Right lobe of liver (tissue), 4 donors: Measurements from ENCODE around the gene DIPK1A.

ENCODE experiments used
- CTCF ChIP-seq, 4 donors: fragments of 200-600 bp in 3 of 4; fragments of 450-650 bp in 1 of 4; IDR thresholded peaks; one replicate each; pipeline versions ENCODE4 v1.5.1 to v1.8.0; 2016 to 2022; ENCODE audit warnings: antibody characterized with exemption in 4 of 4, mild to moderate bottlenecking in 2 of 4
- POLR2A ChIP-seq: fragments of 450-650 bp; IDR thresholded peaks from one replicate; pipeline ENCODE4 v1.6.1; 2017; ENCODE audit warnings: antibody characterized with exemption, mild to moderate bottlenecking
- donor health status: DM: no; HTN: no; CAD: no.
- donor health status: DM: no; HTN: no; CAD: no.
- donor health status: DM: no; HTN: yes; CAD: no.

GRCh38 chr1:92816732-92817131 lies 144.5 kb downstream of the DIPK1A start:
- no peak for TF ChIP-seq CTCF (IDR thresholded peaks at IDR 0.05)
- no peak for TF ChIP-seq POLR2A
